SK-N-SH treated with all-trans-retinoic acid at 6 μM for 48 hours (cell line): ENCODE measurements around the gene ATP8A1.

ENCODE experiments used
- ATAC-seq: fragments of 200-7000 bp; cut with Tn5 transposase; 3 replicates; pipeline ENCODE4 v1.9.1; 2020; ENCODE audit warnings: mild to moderate bottlenecking, moderate library complexity
- ARNTL ChIP-seq: fragments of 450-650 bp; formaldehyde crosslinking; IDR thresholded peaks from 2 replicates; pipeline ENCODE4 v1.5.0; 2020; ENCODE audit warnings: low read depth, mild to moderate bottlenecking, moderate library complexity, borderline replicate concordance
- BACH2 ChIP-seq: fragments of 250-450 bp; sonication (Bioruptor Pico); IDR thresholded peaks from 2 replicates; pipeline ENCODE4 v1.9.0; 2021; ENCODE audit warnings: mild to moderate bottlenecking, borderline replicate concordance
- CSDC2 ChIP-seq: fragments of 250-450 bp; sonication (Bioruptor Pico); IDR thresholded peaks from 2 replicates; pipeline ENCODE4 v1.5.0; 2020; ENCODE audit warnings: mild to moderate bottlenecking, moderate library complexity
- ESRRG ChIP-seq: fragments of 250-450 bp; sonication (Bioruptor Pico); IDR thresholded peaks from 2 replicates; pipeline ENCODE4 v1.6.1; 2021; ENCODE audit warnings: mild to moderate bottlenecking
- GLIS3 ChIP-seq: fragments of 250-450 bp; sonication (Bioruptor Pico); IDR thresholded peaks from 2 replicates; pipeline ENCODE4 v1.5.0; 2020; ENCODE audit warnings: mild to moderate bottlenecking, moderate library complexity
- OSR1 ChIP-seq: fragments of 250-450 bp; sonication (Bioruptor Pico); IDR thresholded peaks from 2 replicates; pipeline ENCODE4 v1.8.0; 2022; ENCODE audit warnings: moderate library complexity, mild to moderate bottlenecking, inconsistent platforms
- PPARA ChIP-seq: fragments of 250-450 bp; sonication (Bioruptor Pico); IDR thresholded peaks from 2 replicates; pipeline ENCODE4 v1.5.0; 2020; ENCODE audit warnings: mild to moderate bottlenecking, borderline replicate concordance
- RARB ChIP-seq: fragments of 250-450 bp; sonication (Bioruptor Pico); IDR thresholded peaks from 2 replicates; pipeline ENCODE4 v1.8.0; 2021; ENCODE audit warnings: mild to moderate bottlenecking, moderate library complexity
- SNAI2 ChIP-seq: fragments of 250-450 bp; sonication (Bioruptor Pico); IDR thresholded peaks from 2 replicates; pipeline ENCODE4 v1.5.0; 2020; ENCODE audit warnings: mild to moderate bottlenecking, moderate library complexity
- TCF4 ChIP-seq: fragments of 250-450 bp; sonication (Bioruptor Pico); IDR thresholded peaks from 2 replicates; pipeline ENCODE4 v1.8.0; 2021; ENCODE audit warnings: mild to moderate bottlenecking, moderate library complexity, borderline replicate concordance
- ZC3H10 ChIP-seq: fragments of 250-450 bp; sonication (Bioruptor Pico); IDR thresholded peaks from 2 replicates; pipeline ENCODE4 v1.5.1; 2021; ENCODE audit warnings: mild to moderate bottlenecking, moderate library complexity
- ZFP3 ChIP-seq: fragments of 250-450 bp; sonication (Bioruptor Pico); IDR thresholded peaks from 2 replicates; pipeline ENCODE4 v1.5.0; 2020; ENCODE audit warnings: mild to moderate bottlenecking, moderate library complexity
- ZFP30 ChIP-seq: fragments of 450-650 bp; formaldehyde crosslinking; IDR thresholded peaks from 2 replicates; pipeline ENCODE4 v1.5.0; 2022; ENCODE audit warnings: mild to moderate bottlenecking, moderate library complexity
- ZNF70 ChIP-seq: fragments of 450-650 bp; formaldehyde crosslinking; IDR thresholded peaks from 2 replicates; pipeline ENCODE4 v1.5.0; 2020; ENCODE audit warnings: mild to moderate bottlenecking, moderate library complexity
- TF ChIP-seq, protein P1 (sequence below): fragments of 250-450 bp; sonication (Bioruptor Pico); IDR thresholded peaks from 2 replicates; pipeline ENCODE4 v1.5.0; 2020; ENCODE audit warnings: mild to moderate bottlenecking, moderate library complexity
- TF ChIP-seq, protein P2 (sequence below): fragments of 250-450 bp; sonication (Bioruptor Pico); IDR thresholded peaks from 2 replicates; pipeline ENCODE4 v1.8.0; 2021; ENCODE audit warnings: low read depth, mild to moderate bottlenecking, moderate library complexity, borderline replicate concordance
- TF ChIP-seq, protein P3 (sequence below): fragments of 250-450 bp; sonication (Bioruptor Pico); IDR thresholded peaks from 2 replicates; pipeline ENCODE4 v1.8.0; 2020; ENCODE audit warnings: mild to moderate bottlenecking, moderate library complexity, borderline replicate concordance
- TF ChIP-seq, protein P4 (sequence below): fragments of 250-450 bp; sonication (Bioruptor Pico); IDR thresholded peaks from 2 replicates; pipeline ENCODE4 v1.5.1; 2021; ENCODE audit warnings: mild to moderate bottlenecking, moderate library complexity

ATP8A1 gene

DNA sequence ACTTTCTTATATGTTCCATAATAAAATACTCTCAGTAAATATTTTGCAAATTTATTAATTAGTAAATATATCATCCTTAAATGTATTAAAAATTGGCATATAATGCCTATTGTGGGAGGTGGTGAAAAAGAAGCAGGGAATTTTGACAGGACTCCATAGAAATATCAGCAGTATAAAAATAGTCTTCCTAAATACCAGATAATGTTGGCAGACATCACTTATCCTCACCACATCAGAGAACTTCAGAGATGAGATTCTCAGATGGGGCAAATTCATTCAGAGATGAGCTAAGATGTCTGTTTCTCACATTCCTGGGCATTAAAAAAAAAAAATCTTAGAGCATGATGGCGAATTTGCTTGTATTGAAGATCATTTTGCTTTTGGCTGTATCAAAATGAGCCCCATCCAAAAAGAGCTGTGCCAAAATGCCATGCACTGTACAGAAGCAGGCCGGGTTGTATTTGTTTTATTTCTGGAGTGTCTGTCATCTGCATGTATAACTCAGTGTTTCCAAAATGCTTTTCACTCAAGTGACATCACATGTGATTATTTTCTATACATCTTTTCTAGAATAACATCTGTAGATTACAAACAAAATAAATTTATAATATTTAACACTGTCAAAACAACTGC lies 41.7 kb downstream of the ATP8A1 start:
- ATAC-seq, result no peak
- TF ChIP-seq ZC3H10, result no peak
- TF ChIP-seq CSDC2 (CRISPR knock-in tag), result no peak
- no peak for TF ChIP-seq RARB (CRISPR knock-in tag)

DNA sequence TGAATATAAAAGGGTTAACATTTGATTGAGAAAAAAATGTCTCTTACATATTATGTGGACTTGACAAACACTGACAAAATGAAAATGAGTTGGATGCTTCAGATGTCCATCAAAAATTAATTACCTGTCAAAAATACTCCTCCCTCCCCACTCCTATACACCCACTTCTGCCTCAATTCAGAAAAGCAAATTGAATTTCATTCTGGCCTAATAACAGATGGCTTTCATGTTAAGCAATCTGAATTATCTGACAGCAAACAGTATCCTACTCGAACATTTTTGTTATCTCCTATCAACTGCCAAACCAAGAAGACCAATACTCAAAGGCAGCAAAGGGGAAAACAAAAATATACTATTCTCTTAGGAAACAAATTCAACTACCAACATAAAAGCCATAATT lies 44.0 kb downstream of the ATP8A1 start:
- peak; percentile 71; the same call in 1 of the 2 replicates for TF ChIP-seq ZFP3 (CRISPR knock-in tag)
- TF ChIP-seq, protein P1, sequence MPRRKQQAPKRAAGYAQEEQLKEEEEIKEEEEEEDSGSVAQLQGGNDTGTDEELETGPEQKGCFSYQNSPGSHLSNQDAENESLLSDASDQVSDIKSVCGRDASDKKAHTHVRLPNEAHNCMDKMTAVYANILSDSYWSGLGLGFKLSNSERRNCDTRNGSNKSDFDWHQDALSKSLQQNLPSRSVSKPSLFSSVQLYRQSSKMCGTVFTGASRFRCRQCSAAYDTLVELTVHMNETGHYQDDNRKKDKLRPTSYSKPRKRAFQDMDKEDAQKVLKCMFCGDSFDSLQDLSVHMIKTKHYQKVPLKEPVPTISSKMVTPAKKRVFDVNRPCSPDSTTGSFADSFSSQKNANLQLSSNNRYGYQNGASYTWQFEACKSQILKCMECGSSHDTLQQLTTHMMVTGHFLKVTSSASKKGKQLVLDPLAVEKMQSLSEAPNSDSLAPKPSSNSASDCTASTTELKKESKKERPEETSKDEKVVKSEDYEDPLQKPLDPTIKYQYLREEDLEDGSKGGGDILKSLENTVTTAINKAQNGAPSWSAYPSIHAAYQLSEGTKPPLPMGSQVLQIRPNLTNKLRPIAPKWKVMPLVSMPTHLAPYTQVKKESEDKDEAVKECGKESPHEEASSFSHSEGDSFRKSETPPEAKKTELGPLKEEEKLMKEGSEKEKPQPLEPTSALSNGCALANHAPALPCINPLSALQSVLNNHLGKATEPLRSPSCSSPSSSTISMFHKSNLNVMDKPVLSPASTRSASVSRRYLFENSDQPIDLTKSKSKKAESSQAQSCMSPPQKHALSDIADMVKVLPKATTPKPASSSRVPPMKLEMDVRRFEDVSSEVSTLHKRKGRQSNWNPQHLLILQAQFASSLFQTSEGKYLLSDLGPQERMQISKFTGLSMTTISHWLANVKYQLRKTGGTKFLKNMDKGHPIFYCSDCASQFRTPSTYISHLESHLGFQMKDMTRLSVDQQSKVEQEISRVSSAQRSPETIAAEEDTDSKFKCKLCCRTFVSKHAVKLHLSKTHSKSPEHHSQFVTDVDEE (CRISPR knock-in tag), result no peak
- TF ChIP-seq, protein P2, sequence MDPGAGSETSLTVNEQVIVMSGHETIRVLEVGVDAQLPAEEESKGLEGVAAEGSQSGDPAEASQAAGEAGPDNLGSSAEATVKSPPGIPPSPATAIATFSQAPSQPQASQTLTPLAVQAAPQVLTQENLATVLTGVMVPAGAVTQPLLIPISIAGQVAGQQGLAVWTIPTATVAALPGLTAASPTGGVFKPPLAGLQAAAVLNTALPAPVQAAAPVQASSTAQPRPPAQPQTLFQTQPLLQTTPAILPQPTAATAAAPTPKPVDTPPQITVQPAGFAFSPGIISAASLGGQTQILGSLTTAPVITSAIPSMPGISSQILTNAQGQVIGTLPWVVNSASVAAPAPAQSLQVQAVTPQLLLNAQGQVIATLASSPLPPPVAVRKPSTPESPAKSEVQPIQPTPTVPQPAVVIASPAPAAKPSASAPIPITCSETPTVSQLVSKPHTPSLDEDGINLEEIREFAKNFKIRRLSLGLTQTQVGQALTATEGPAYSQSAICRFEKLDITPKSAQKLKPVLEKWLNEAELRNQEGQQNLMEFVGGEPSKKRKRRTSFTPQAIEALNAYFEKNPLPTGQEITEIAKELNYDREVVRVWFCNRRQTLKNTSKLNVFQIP (CRISPR knock-in tag), result no peak
- TF ChIP-seq, all 23 proteins: peak for 1
- ATAC-seq, result no peak

DNA sequence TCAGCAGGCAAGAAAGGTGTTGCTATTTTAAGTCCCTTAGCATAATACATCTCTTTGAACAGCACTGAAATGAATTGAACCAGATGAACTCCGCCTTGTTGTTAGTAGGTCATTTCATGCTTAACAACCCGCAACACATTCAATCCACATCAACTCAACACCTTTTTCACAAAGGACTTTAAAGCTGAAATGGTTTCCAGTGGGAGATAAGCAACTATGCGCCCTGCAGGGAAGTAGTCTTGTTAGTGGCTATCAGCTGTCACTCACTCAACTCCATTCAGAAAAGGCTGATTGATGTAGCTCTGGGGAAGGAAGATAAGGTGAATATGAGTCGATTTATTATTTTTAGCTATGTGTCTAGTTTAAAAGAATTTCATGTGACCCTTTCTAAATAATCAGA lies 46.0 kb downstream of the ATP8A1 start:
- TF ChIP-seq TCF4 (CRISPR knock-in tag), result no peak
- TF ChIP-seq BACH2 (CRISPR knock-in tag), result no peak
- ATAC-seq, result no peak

DNA sequence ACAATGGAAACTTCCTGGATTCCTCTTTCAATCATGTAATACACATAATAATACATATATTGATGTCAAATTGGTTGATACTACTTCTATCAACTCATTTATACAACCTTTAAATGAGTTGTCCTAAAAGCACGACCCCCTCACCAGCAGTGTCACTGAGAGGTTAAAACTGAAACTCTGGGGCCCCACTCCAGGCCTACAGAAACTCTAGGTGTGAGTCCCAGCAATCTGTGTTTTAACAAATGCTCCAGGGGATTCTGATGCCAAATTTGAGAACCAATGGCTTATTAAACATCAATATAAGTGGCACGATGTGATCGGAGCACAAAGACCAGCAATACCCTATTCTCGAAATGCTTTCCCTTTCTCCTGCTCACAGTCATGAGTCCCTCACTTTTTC lies 47.9 kb downstream of the ATP8A1 start:
- TF ChIP-seq GLIS3 (CRISPR knock-in tag) (no peak), ZNF70 (CRISPR knock-in tag) (no peak), BACH2 (CRISPR knock-in tag) (no peak), RARB (CRISPR knock-in tag) (no peak), SNAI2 (CRISPR knock-in tag) (no peak), TCF4 (CRISPR knock-in tag) (no peak), ARNTL (CRISPR knock-in tag) (no peak), PPARA (no peak), ZFP3 (CRISPR knock-in tag) (no peak), ESRRG (no peak), OSR1 (no peak), ZFP30 (CRISPR knock-in tag) (no peak)
- TF ChIP-seq, protein P3, sequence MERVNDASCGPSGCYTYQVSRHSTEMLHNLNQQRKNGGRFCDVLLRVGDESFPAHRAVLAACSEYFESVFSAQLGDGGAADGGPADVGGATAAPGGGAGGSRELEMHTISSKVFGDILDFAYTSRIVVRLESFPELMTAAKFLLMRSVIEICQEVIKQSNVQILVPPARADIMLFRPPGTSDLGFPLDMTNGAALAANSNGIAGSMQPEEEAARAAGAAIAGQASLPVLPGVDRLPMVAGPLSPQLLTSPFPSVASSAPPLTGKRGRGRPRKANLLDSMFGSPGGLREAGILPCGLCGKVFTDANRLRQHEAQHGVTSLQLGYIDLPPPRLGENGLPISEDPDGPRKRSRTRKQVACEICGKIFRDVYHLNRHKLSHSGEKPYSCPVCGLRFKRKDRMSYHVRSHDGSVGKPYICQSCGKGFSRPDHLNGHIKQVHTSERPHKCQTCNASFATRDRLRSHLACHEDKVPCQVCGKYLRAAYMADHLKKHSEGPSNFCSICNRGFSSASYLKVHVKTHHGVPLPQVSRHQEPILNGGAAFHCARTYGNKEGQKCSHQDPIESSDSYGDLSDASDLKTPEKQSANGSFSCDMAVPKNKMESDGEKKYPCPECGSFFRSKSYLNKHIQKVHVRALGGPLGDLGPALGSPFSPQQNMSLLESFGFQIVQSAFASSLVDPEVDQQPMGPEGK (CRISPR knock-in tag), result no peak
- TF ChIP-seq, protein P2 (CRISPR knock-in tag), result no peak
- TF ChIP-seq, protein P4, sequence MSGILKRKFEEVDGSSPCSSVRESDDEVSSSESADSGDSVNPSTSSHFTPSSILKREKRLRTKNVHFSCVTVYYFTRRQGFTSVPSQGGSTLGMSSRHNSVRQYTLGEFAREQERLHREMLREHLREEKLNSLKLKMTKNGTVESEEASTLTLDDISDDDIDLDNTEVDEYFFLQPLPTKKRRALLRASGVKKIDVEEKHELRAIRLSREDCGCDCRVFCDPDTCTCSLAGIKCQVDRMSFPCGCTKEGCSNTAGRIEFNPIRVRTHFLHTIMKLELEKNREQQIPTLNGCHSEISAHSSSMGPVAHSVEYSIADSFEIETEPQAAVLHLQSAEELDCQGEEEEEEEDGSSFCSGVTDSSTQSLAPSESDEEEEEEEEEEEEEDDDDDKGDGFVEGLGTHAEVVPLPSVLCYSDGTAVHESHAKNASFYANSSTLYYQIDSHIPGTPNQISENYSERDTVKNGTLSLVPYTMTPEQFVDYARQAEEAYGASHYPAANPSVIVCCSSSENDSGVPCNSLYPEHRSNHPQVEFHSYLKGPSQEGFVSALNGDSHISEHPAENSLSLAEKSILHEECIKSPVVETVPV (CRISPR knock-in tag), result no peak
- no peak for ATAC-seq
